GM12878 (cell line): ENCODE measurements around the gene AKR1B1. TPM values are rescaled to one million over a fixed set of nuclear protein-coding genes. Genes with fewer than 3 reads are reported as not detected.

Experiments used
- ATAC-seq: fragments of 200-7000 bp; cut with Tn5 transposase; 3 replicates; pipeline ENCODE4 v1.9.1; 2020; ENCODE audit warnings: mild to moderate bottlenecking, moderate library complexity
- BruUV-seq: library from RNA; stranded (reverse); fragments of 400-500 nt; replicated peaks from 2 replicates; lab custom pipeline; 2021; lab: Mats Ljungman, UMichigan
- CTCF ChIA-PET: fragments of 300-600 bp; sonication (Branson Sonifier 250); formaldehyde crosslinking; extraction: SDS; loops from one replicate; lab custom pipeline; 2021; ENCODE audit warnings: inconsistent platforms; lab: Yijun Ruan, JAX
- POLR2A ChIA-PET: fragments of 350-600 bp; formaldehyde crosslinking; extraction: SDS; loops from one replicate; lab custom pipeline; 2021; ENCODE audit warnings: inconsistent platforms; lab: Charles Lee
- RAD21 ChIA-PET: fragments of 300-600 bp; sonication (Branson Sonifier 250); formaldehyde crosslinking; loops from one replicate; lab custom pipeline; 2023; ENCODE audit warnings: antibody characterized with exemption; ENCODE audit not compliant: unreplicated experiment; lab: Charles Lee
- SMC1A ChIA-PET: fragments of 300-600 bp; sonication (Branson Sonifier 250); formaldehyde crosslinking; loops from one replicate; lab custom pipeline; 2023; ENCODE audit not compliant: unreplicated experiment, uncharacterized antibody; lab: Charles Lee
- DNase-seq: peaks from one replicate; pipeline ENCODE4 v3.0.0-alpha.2; 2011; ENCODE audit warnings: low read depth, low spot score
- FAIRE-seq: peaks from 3 replicates; lab custom pipeline; 2011; peaks lifted over from hg19 to GRCh38; lab: Jason Lieb, UNC
- H2AFZ ChIP-seq: 2 replicates; pipeline ENCODE4 v1.6.0; 2011; ENCODE audit warnings: low read depth, low read length, control low read depth; ENCODE audit not compliant: control insufficient read depth
- H3K27ac ChIP-seq: 2 replicates; pipeline ENCODE4 v1.5.1; 2011; ENCODE audit warnings: control low read depth; ENCODE audit not compliant: control insufficient read depth, insufficient read depth
- H3K27me3 ChIP-seq, 2 experiments: replicated peaks in 1 of 2; 2 replicates each; pipeline versions ENCODE4 v1.6.0 to v1.6.1; 2011; ENCODE audit warnings: low read length in 1 of 2; ENCODE audit not compliant: control insufficient read depth in 2 of 2, insufficient read depth in 2 of 2
- H3K36me3 ChIP-seq, 2 experiments: 2 replicates each; pipeline ENCODE4 v1.5.1; 2011; ENCODE audit warnings: low read length in 1 of 2; ENCODE audit not compliant: control insufficient read depth in 2 of 2, insufficient read depth in 2 of 2
- H3K4me1 ChIP-seq: 2 replicates; pipeline ENCODE4 v1.6.1; 2011; ENCODE audit warnings: mild to moderate bottlenecking, low read length, moderate library complexity, mixed read lengths; ENCODE audit not compliant: control insufficient read depth, insufficient read depth
- H3K4me2 ChIP-seq: 2 replicates; pipeline ENCODE4 v1.6.0; 2011; ENCODE audit warnings: control low read depth; ENCODE audit not compliant: control insufficient read depth, insufficient read depth
- H3K4me3 ChIP-seq: fragments of 200-600 bp; sonication (generic); 2 replicates; pipeline ENCODE4 v1.5.1; 2016
- H3K79me2 ChIP-seq: 2 replicates; pipeline ENCODE4 v1.6.0; 2011; ENCODE audit warnings: low read length; ENCODE audit not compliant: control insufficient read depth, insufficient read depth
- H3K9ac ChIP-seq: 2 replicates; pipeline ENCODE4 v1.8.0; 2011; ENCODE audit warnings: low read length, control low read depth, mixed read lengths; ENCODE audit not compliant: control insufficient read depth, insufficient read depth
- H3K9me3 ChIP-seq: replicated peaks from 3 replicates; pipeline ENCODE4 v1.5.1; 2011; ENCODE audit warnings: mild to moderate bottlenecking, low read length; ENCODE audit not compliant: control insufficient read depth, insufficient read depth
- H4K20me1 ChIP-seq: 2 replicates; pipeline ENCODE4 v1.6.0; 2011; ENCODE audit not compliant: control insufficient read depth, insufficient read depth
- MXI1 ChIP-seq: fragments of 150-350 bp; IDR thresholded peaks from 2 replicates; pipeline ENCODE4 v1.6.1; 2011; ENCODE audit warnings: low read depth, mild to moderate bottlenecking, inconsistent platforms, low read length, improper control_type of control experiment
- NFXL1 ChIP-seq: fragments of 450-650 bp; IDR thresholded peaks from 2 replicates; pipeline ENCODE4 v1.6.1; 2017; ENCODE audit warnings: antibody characterized with exemption, mild to moderate bottlenecking, borderline replicate concordance
- ZNF687 ChIP-seq: fragments of 450-650 bp; IDR thresholded peaks from 2 replicates; pipeline ENCODE4 v1.6.1; 2017; ENCODE audit warnings: mild to moderate bottlenecking, moderate library complexity
- WGBS: methylation state at CpG from one replicate; pipeline ENCODE4 v1.1.6; 2016; ENCODE audit warnings: low lambda C conversion rate; ENCODE audit not compliant: insufficient replicate concordance, insufficient coverage; ENCODE audit errors: missing lambda C conversion rate; 5-methylcytosine and 5-hydroxymethylcytosine counted together
- in situ Hi-C: fragments of 300-500 bp; cut with MboI; formaldehyde crosslinking; loops from 9 replicates; pipeline ENCODE4 v1.14.3; 2018; ENCODE audit warnings: mixed read lengths
- intact Hi-C: fragments of 100-400 bp; cut with micrococcal nuclease; formaldehyde crosslinking; loops from one replicate; pipeline ENCODE4 v1.14.2; 2022; ENCODE audit not compliant: unreplicated experiment
- polyA plus RNA-seq, 11 experiments: library from polyadenylated mRNA; depleted of rRNA in 4 of 11; unstranded in 6 of 11; stranded (reverse) in 5 of 11; fragments of >200 nt; fragmentation: Nextera tagmentation in 4 of 11; fragmentation: Illumina TruSeq in 1 of 11; extraction: Ambion mirVana in 4 of 11; extraction: Trizol in 1 of 11; gene quantifications; 1 replicate in 1 of 11; 2 replicates in 10 of 11; pipeline versions ENCODE4 v1.2.1 to v1.2.3, GENCODE V29; 2011 to 2016; ENCODE audit warnings: inconsistent platforms in 2 of 11, missing spikeins in 2 of 11, low read depth in 1 of 11
- total RNA-seq, 4 experiments: library from RNA; depleted of rRNA in 3 of 4; stranded (reverse); fragments of >200 nt in 3 of 4; fragmentation: Illumina TruSeq in 1 of 4; extraction: Trizol in 1 of 4; gene quantifications; 2 replicates each; pipeline versions ENCODE4 v1.2.1 to v1.2.3, GENCODE V29; 2013 to 2021
- TF ChIP-seq, protein P1 (sequence below): IDR thresholded peaks from 2 replicates; pipeline ENCODE4 v1.6.1; 2012; ENCODE audit warnings: improper control_type of control experiment, low read depth, low read length; ENCODE audit not compliant: insufficient replicate concordance

Gene AKR1B1
- total and polyA plus RNA-seq, 10 of the 15 experiments (the other 5 are each of a cell fraction or from before 2014, with no cell fraction given) = 40.4 to 252 (median 156) TPM

GRCh38 chr7:134450294-134451000 lies 8.5 kb downstream of the AKR1B1 start:
- no peak for TF ChIP-seq ZNF687
- TF ChIP-seq MXI1 = no peak
- TF ChIP-seq, protein P1, sequence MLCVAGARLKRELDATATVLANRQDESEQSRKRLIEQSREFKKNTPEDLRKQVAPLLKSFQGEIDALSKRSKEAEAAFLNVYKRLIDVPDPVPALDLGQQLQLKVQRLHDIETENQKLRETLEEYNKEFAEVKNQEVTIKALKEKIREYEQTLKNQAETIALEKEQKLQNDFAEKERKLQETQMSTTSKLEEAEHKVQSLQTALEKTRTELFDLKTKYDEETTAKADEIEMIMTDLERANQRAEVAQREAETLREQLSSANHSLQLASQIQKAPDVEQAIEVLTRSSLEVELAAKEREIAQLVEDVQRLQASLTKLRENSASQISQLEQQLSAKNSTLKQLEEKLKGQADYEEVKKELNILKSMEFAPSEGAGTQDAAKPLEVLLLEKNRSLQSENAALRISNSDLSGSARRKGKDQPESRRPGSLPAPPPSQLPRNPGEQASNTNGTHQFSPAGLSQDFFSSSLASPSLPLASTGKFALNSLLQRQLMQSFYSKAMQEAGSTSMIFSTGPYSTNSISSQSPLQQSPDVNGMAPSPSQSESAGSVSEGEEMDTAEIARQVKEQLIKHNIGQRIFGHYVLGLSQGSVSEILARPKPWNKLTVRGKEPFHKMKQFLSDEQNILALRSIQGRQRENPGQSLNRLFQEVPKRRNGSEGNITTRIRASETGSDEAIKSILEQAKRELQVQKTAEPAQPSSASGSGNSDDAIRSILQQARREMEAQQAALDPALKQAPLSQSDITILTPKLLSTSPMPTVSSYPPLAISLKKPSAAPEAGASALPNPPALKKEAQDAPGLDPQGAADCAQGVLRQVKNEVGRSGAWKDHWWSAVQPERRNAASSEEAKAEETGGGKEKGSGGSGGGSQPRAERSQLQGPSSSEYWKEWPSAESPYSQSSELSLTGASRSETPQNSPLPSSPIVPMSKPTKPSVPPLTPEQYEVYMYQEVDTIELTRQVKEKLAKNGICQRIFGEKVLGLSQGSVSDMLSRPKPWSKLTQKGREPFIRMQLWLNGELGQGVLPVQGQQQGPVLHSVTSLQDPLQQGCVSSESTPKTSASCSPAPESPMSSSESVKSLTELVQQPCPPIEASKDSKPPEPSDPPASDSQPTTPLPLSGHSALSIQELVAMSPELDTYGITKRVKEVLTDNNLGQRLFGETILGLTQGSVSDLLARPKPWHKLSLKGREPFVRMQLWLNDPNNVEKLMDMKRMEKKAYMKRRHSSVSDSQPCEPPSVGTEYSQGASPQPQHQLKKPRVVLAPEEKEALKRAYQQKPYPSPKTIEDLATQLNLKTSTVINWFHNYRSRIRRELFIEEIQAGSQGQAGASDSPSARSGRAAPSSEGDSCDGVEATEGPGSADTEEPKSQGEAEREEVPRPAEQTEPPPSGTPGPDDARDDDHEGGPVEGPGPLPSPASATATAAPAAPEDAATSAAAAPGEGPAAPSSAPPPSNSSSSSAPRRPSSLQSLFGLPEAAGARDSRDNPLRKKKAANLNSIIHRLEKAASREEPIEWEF = no peak
- TF ChIP-seq NFXL1 = no peak
- no TSS peak for BruUV-seq
- no peak overlapping the region for H3K4me3 ChIP-seq
- H3K9ac ChIP-seq = no peak overlapping the region
- no peak overlapping the region for H2AFZ ChIP-seq
- ChIA-PET RAD21 (no interaction called here), CTCF (no interaction called here), POLR2A (no interaction called here), SMC1A (interaction anchor here (1.0 kb wide), 1 partner anchor 18 kb away, joined by 3 read pairs; no protein-coding TSS in a partner anchor)
- no peaks in the 10 kb centered on the region for H3K9me3 ChIP-seq
- H3K27ac ChIP-seq = no peak overlapping the region
- peaks cover 3 to 15% of the 10 kb centered on the region in 2 experiments; a peak in 3 of 4 replicates for H3K36me3 ChIP-seq
- no peaks in the 10 kb centered on the region for H4K20me1 ChIP-seq
- DNase-seq (no peak), ATAC-seq (no peak), FAIRE-seq (no peak)
- intact Hi-C loops = no loop called here
- H3K27me3 ChIP-seq = no peaks in the 10 kb centered on the region
- WGBS = 94% methylated on average over 14 of the region's 14 CpGs
- H3K4me1 ChIP-seq = peaks cover 6% of the 10 kb centered on the region; the same call in 1 of the 2 replicates
- H3K79me2 ChIP-seq = no peaks in the 10 kb centered on the region; the same call in 1 of the 2 replicates
- no peak overlapping the region for H3K4me2 ChIP-seq
- in situ Hi-C loops = no loop called here
